Cardiac septum (tissue), 1 donor: ENCODE data around the gene CDK11A. TPM values are rescaled to one million over a fixed set of nuclear protein-coding genes. Genes with fewer than 3 reads are reported as not detected.
"Not testable (repeated sequence)": the region's sequence is repeated elsewhere in the genome, so short reads cannot be mapped to it uniquely, and the experiment has no call there.

Experiments
- DNase-seq: peaks from one replicate; pipeline ENCODE4 v3.0.0-alpha.2; 2020; ENCODE audit warnings: low spot score
- intact Hi-C: fragments of 100-400 bp; cut with DNase I; formaldehyde crosslinking; loops from one replicate; pipeline ENCODE4 v1.14.0; 2022
- total RNA-seq: library from RNA; stranded (reverse); fragmentation: NEBNext Ultra II Directional; extraction: Animal tissue kit (Norgen Biotek cat#: 25700); gene quantifications from one replicate; pipeline ENCODE4 v1.2.1, GENCODE V29; 2021
- donor health status: DM: no; HTN: no; CAD: no.

Gene CDK11A
- total RNA-seq, 1 donor from 2014 or later, result 25.8 TPM

DNA sequence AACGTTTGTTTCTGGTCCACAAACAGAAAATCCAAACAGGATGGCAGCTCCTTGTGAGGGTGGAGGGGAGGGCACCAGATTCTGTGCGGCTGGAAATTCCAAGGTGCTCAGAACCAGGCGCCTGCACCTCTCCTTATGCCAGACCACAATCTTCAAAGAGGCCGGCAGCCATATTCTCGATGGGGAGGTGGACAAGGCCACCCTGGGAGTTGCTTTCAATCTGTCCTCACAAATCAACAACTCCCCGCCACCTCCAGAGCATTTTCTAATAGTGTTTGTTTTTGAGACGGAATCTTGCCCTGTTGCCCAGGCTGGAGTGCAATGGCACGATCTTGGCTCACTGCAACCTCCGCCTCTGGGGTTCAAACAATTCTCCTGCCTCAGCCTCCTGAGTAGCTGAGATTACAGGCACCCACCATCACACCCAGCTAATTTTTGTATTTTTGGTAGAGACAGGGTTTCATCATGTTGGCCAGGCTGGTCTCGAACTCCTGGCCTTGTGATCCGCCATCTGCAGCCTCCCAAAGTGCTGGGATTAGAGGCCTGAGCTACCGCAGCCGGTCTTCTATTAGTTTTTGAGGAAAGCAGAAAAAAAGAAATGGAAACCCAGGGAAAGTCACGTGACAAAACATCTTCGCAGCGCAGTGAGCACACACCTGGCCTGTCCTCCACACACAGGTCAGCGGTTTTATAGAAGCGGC lies 5.1 kb upstream of the CDK11A start:
- intact Hi-C loops, result not testable (repeated sequence)

DNA sequence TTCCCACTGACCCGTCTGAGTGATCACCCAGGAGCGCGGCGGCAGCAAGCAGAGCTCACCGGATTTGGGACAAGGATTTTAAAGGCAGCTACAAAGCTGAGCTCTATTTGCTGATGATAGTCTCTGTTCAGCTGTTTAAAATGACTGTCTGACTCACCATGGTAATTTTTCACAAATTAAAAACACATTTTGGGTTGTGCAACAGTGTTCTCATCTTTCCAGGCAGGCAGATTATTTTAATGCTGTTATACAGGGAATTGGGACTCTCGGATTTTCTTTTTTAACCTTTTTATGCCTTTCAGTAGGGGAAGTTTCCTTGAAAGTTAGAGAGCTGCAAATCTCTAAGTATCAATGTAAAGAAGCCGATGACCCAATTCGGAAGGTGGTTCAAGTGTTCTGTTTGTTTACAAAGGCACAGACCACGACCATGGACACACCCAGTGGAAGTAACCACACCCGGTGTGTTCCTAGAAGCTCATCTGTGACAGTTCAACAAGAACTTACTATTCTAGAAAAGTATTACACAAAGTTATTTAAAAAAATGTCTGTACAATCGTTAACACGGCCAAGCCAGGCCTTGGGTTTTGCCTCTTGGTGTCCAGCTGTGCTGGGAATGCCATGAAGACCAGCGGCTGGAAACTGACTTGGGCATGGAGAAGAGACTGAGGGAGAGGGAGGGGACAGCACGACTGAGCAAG lies 4.3 kb upstream of the CDK11A start:
- intact Hi-C loops, DNase-seq: not testable (repeated sequence)

More for the DNA sequence above, 5.1 kb upstream of the CDK11A start:
- DNase-seq, result not testable (repeated sequence)

DNA sequence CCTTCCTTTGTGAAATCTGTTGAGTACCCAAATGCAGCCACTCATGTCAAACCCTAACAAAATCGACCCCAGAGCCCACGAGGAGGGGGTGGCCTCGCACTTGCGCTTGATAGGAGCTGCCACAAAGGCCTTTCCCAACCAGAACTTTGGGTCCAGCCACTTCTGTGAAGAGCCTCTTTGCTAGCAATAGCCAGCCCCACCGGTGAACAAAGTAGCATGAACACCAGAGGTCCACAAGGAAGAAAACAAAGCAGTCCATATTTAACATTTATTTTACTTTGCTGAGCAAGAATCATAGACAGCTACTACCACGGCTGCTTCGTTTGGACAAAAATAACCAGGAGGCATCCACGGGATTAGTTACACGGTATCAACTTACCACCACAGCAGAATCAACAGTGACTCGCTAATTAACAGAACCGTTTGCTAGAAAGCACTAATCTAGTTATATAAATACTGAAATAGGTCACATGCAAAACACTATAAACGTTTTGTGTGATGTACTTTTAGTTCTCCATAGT lies 3.0 kb upstream of the CDK11A start:
- DNase-seq, intact Hi-C loops: not testable (repeated sequence)

DNA sequence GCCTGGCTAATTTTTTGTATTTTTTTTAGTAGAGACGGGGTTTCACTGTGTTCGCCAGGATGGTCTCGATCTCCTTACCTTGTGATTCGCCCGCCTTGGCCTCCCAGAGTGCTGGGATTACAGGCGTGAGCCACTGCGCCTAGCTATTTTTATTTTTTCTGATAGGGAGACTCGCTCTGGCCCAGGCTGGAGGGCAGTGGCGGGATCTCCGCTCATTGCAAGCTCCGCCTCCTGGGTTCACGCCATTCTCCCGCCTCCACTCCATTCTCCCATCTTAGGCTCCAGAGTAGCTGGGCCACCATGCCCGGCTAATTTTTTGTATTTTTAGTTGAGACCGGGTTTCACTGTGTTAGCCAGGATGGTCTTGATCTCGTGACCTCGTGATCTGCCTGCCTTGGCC lies 1.9 kb upstream of the CDK11A start:
- intact Hi-C loops, DNase-seq: not testable (repeated sequence)

DNA sequence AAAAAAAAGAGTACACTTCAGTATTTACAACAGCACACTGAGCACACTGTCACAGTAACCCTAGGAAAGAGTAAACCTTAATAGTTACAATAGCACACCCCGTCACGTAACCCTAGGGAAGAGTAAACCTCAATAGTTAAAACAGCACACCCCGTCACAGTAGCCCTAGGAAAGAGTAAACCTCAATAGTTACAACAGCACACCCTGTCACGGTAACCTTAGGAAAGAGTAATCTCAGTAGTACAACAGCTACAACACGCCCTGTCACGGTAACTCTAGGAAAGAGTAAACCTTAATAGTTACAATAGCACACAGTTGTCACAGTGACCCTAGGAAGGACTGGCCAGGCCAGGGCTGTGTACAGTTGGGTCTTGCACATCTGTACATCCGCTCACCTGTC lies 3.0 kb downstream of the CDK11A start:
- intact Hi-C loops, result no loop called here
- no peak for DNase-seq

DNA sequence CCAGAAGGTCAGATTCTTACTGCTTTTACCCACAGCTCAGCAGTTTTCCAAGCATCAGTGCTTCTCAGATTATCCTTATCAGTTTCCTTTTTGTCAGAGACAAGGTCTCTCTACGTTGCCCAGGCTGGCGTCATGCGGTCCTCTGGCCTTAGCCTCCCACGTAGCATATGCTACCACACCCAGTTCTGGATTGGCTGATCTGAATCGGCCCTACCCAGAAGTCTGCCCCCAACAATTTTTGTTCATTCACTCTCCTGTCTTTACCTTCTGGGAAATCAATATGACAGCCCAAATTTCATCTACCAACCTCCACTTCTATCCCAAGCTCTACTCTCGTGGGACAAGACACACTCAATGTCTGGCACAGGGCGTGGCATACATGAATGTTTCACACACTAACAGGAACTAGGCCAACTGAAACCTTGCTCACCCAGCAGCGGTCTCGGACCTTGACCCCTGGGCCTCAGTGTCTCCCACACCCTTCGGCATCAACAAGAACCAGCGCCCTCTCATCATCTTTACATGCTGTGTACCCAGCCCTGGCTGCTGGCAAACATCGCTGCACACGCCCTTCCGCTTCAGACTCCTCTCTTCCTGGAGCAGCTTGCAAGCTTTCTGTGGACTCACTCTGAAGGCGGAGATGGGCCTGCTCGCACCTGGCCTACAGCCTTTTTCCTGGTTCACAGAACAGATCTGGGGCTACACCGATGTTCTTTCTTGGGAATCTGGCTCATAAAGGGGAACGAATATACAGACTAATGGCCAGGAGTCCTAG lies 8.9 kb downstream of the CDK11A start:
- intact Hi-C loops, DNase-seq: not testable (repeated sequence)

DNA sequence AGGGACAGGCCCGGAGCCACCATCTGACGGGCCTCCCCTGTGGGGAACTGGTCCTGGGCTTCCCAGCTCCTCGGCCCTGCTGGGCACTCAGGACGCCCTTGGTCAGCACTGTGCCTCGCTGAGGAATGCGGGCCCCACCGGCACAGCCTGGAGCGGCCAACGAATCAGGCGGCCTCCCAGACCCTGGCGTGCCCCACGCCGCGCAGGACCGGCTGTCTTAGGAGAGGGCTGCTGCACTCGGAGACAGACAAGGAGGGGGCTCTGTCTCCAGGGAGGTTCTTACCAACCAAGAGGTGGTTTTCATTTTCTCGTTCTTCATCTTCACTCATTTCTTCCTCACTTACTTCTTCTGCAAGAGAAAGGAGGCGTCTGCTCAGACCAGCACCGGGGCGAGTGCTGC lies 16.3 kb downstream of the CDK11A start:
- intact Hi-C loops, DNase-seq: not testable (repeated sequence)

DNA sequence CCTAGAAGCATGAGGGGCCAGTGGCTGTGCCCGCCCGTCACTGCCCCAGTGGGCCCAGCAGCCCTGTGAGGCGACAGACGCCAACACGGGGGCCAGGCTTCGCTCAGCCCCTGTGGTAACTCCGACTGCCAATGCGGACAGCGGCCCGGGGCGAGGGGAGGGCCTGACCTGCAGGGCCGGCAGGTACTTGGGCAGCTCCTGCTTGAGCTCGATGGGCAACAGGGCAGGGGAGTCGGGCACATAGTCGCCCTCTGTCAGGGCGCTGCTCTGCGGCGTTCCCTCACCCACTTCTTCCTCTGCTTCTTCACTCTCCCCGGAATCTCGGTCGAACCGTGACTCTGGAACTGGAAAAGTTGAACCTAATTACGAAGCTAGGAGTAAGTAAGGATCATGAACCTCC lies 16.9 kb downstream of the CDK11A start:
- intact Hi-C loops, DNase-seq: not testable (repeated sequence)

DNA sequence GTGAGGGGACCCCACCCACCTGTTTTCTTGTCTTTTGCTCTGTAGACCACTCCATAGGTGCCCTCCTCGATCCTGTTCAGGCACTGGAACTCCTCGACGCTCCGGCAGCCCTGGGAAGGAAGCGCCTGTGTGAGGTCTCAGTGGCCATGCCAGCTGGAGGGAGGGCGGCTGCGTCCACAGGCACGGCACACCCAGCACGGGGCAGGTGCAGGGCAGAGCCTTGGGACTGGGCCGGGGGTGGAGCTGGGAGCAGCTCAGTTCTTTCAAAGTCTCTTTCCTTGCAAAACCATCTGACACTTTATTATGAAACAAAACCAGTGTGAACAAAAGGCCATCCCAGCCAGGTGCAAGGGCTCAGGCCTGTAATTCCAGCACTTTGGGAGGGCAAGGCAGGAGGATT lies 18.5 kb downstream of the CDK11A start:
- DNase-seq, intact Hi-C loops: not testable (repeated sequence)

DNA sequence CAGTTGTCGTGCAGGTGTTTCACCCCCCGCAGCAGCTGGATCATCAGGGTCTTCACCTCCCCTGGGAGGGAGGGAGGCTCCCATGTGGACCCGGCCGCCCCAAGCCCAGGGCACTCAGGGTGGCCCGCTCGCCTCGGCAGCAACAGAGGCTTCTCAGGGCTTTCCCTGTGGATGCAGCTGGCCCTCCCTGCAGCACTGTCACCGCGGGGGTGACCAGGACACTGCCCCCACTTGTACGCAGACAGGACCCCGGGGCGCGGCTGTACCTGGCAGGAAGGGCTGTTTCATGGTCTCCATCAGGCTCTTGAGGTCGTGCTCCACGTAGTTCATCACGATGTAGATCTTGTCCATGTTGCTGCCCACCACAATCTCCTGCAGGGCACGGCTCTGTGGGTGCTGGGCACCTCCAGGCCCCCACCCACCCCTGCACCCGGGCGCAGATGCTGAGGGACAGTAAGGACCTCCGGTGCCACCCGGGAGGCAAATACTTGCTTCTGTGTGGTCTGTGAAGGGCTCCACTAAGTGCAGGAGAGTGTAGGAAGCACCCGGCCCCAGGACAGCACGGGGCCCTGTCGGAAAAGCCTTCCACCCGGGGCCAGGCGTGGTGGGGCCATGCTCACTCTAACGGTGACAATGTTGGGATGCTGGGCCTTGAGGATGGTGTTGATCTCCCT lies 19.7 kb downstream of the CDK11A start:
- DNase-seq, result peak; percentile 31
- intact Hi-C loops, result not testable (repeated sequence)

DNA sequence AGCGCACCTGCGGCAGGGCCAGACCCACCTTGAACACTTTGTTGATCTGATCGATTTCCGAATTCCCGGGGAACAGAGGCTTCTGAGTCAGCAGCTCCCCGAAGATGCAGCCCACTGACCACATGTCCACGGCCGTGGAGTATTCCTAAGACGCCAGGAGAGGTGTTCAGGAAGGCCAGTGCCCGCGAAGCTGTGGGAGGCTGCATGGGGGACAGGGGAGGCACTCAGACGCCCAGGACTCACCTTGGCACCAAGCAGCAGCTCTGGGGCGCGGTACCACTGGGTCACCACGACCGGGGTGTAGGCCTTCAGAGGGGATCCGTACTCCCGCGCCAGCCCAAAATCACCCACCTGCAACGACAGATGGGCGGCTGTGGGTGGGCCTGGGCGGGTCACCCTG lies 20.4 kb downstream of the CDK11A start:
- DNase-seq, result peak; percentile 73
- intact Hi-C loops, result no loop called here

DNA sequence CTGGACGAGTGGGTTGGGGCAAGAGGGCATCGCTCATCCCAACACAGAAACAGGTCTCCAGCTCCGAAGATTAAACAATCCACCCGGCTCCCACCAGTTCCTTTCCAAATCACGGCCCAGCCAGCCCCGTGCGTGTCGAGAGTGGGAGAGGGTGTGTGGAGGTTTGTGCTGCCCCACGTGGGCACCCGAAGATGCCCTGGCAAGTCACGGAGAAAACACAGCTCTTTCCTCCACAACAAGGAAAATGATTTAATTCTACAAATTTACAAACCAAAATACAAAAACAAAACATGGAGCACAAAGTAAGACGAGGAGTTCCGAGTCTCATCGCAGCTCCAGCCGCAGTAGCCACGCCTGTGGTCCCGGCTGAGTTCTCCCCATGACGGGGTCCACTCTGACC lies 21.7 kb downstream of the CDK11A start:
- DNase-seq, intact Hi-C loops: not testable (repeated sequence)

DNA sequence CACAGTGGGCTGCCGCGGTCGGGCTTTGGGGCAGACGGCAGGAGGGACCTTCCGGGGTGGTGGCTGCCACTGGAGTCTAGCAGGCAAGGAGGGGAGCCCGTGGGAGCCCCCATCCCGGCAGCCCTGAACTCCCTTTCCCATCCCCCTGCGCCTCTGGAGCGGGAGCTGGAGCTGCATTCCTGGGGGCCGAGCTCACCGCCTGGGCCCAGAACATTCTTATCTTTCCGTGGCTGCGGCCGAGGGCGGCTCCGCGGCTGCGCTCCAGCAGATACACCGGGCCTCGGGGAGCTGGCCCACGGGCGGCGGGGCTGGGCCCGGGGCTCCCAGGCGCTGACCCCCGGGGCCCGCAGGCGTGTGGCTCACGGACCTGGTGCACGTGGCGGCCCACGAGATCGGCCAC lies 23.6 kb downstream of the CDK11A start:
- intact Hi-C loops, DNase-seq: not testable (repeated sequence)

DNA sequence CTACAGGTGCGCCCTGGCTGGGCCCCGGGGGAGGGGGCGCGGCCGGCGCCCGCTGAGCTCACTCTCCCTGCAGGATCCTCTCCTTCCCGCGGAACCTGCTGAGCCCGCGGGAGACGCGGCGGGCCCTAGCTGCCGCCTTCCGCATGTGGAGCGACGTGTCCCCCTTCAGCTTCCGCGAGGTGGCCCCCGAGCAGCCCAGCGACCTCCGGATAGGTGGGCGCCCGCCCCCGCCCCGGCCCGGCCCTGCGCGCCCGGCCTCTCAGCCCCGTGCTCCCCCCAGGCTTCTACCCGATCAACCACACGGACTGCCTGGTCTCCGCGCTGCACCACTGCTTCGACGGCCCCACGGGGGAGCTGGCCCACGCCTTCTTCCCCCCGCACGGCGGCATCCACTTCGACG lies 24.1 kb downstream of the CDK11A start:
- intact Hi-C loops, DNase-seq: not testable (repeated sequence)

DNA sequence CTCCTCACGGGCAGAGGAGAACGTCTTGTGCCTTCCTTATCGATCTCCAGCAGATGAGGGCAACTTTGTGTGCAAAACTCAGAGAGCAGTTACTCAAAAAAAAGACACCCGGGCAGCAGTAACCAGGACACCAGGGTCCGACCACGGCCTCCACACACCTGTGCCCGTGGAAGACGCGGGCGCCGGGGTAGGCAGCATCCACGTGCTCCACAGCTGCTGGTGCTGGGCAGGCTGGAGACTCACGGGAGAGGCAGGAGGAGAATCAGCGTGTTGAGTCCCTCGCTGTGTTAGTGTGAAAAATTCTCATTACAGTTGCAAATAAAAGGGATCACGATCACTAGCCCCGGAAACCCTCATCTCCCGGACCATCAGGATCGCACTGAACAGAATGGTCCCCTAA lies 25.1 kb downstream of the CDK11A start:
- intact Hi-C loops, result not testable (repeated sequence)
- peak; percentile 14 for DNase-seq

DNA sequence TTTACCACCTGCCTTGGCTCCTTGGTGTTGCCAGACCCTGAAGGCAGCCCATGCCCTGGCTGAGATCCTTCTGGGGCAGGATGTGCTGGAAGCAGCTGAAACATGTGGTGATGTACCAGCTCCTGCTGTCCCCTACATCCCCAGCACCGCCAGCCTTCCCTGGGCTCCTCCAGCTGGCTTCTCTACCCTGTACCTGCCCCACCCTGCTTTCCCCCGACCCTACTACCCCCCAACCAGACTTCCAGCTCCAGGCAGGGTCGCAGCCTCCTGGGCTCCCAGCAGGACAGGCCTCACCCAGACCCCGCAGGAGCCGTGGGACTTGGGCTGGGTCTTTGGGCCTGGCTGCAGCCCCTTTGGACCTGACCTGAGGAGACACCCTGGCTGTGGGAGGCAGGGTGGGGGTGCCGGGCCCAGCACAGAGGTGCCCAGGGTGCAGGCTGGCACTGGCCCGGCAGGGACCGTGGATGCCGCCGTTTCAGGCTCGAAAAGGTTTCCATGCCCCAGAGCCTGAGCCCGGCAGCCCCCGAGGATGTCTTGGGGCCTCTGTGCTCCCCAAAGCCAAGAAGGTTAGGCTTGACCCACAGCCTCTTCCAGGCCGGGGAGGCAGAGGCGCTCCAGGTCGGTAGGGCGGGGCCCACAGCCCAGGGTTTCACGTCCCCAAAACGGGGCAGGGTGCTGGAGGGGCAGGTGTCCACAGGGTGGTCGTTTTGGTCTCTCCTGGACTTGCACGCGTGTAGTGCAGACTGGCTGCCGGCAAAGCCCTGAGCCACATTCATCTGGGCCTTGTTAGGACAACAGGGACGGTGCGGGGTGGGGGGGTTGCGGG lies 26.6 kb downstream of the CDK11A start:
- peak; percentile 62 for DNase-seq
- intact Hi-C loops, result not testable (repeated sequence)

DNA sequence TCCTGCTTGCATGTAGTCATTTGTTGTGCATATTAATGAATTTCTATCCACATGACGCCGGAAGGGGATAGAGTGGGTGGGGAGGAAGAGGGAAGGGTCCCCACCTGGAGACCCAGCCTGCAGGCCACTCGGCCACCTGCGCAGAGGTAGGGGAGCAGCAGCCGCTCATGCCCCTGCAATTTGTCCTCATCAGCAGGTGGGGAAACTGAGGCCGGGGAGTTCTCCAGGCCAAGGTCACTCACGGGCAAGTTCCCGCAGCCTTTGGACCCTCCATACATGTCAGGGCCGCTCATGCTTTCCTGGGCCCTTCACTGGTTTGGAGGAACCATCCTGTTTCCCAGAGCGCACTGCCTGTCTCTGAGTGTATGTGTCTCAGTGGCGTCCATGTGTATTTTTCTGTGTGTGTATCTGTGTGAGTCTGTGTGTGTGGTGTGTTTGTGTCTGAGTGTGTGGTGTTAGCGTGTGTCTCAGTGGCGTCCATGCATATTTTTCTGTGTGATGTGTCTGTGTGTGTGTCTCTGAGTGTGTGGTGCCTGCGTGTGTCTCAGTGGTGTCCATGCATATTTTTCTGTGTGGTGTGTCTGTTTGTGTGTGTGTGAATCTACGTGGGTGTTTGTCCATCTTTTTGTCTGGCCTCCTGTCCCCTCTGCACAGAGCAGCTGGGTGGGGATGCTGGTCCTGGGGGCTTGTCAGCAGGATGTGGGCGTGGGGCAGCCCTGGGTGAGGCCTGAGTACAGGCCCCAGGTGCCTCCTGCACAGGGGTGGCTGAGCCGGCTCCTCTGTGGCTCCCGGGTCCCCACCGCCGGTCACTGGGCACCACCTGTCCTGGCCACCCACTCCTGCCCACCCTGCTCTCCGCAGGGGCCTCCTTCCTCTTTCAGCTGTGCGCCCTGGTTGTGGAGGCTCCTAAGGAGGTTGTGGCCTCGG lies 27.5 kb downstream of the CDK11A start:
- intact Hi-C loops, result not testable (repeated sequence)
- peak; percentile 55 for DNase-seq
